GM12878 (cell line): ENCODE data around the gene TOX2. TPM values are rescaled to one million over a fixed set of nuclear protein-coding genes. Genes with fewer than 3 reads are reported as not detected.

ENCODE experiments used
- ATAC-seq: fragments of 200-7000 bp; cut with Tn5 transposase; 3 replicates; pipeline ENCODE4 v1.9.1; 2020; ENCODE audit warnings: mild to moderate bottlenecking, moderate library complexity
- BruUV-seq: library from RNA; stranded (reverse); fragments of 400-500 nt; replicated peaks from 2 replicates; lab custom pipeline; 2021; lab: Mats Ljungman, UMichigan
- CTCF ChIA-PET: fragments of 300-600 bp; sonication (Branson Sonifier 250); formaldehyde crosslinking; extraction: SDS; loops from one replicate; lab custom pipeline; 2021; ENCODE audit warnings: inconsistent platforms; lab: Yijun Ruan, JAX
- POLR2A ChIA-PET: fragments of 350-600 bp; formaldehyde crosslinking; extraction: SDS; loops from one replicate; lab custom pipeline; 2021; ENCODE audit warnings: inconsistent platforms; lab: Charles Lee
- RAD21 ChIA-PET: fragments of 300-600 bp; sonication (Branson Sonifier 250); formaldehyde crosslinking; loops from one replicate; lab custom pipeline; 2023; ENCODE audit warnings: antibody characterized with exemption; ENCODE audit not compliant: unreplicated experiment; lab: Charles Lee
- SMC1A ChIA-PET: fragments of 300-600 bp; sonication (Branson Sonifier 250); formaldehyde crosslinking; loops from one replicate; lab custom pipeline; 2023; ENCODE audit not compliant: unreplicated experiment, uncharacterized antibody; lab: Charles Lee
- DNase-seq: peaks from one replicate; pipeline ENCODE4 v3.0.0-alpha.2; 2011; ENCODE audit warnings: low read depth, low spot score
- FAIRE-seq: peaks from 3 replicates; lab custom pipeline; 2011; peaks lifted over from hg19 to GRCh38; lab: Jason Lieb, UNC
- H2AFZ ChIP-seq: 2 replicates; pipeline ENCODE4 v1.6.0; 2011; ENCODE audit warnings: low read depth, low read length, control low read depth; ENCODE audit not compliant: control insufficient read depth
- H3K27ac ChIP-seq: 2 replicates; pipeline ENCODE4 v1.5.1; 2011; ENCODE audit warnings: control low read depth; ENCODE audit not compliant: control insufficient read depth, insufficient read depth
- H3K27me3 ChIP-seq, 2 experiments: replicated peaks in 1 of 2; 2 replicates each; pipeline versions ENCODE4 v1.6.0 to v1.6.1; 2011; ENCODE audit warnings: low read length in 1 of 2; ENCODE audit not compliant: control insufficient read depth in 2 of 2, insufficient read depth in 2 of 2
- H3K36me3 ChIP-seq, 2 experiments: 2 replicates each; pipeline ENCODE4 v1.5.1; 2011; ENCODE audit warnings: low read length in 1 of 2; ENCODE audit not compliant: control insufficient read depth in 2 of 2, insufficient read depth in 2 of 2
- H3K4me1 ChIP-seq: 2 replicates; pipeline ENCODE4 v1.6.1; 2011; ENCODE audit warnings: mild to moderate bottlenecking, low read length, moderate library complexity, mixed read lengths; ENCODE audit not compliant: control insufficient read depth, insufficient read depth
- H3K4me2 ChIP-seq: 2 replicates; pipeline ENCODE4 v1.6.0; 2011; ENCODE audit warnings: control low read depth; ENCODE audit not compliant: control insufficient read depth, insufficient read depth
- H3K4me3 ChIP-seq: fragments of 200-600 bp; sonication (generic); 2 replicates; pipeline ENCODE4 v1.5.1; 2016
- H3K79me2 ChIP-seq: 2 replicates; pipeline ENCODE4 v1.6.0; 2011; ENCODE audit warnings: low read length; ENCODE audit not compliant: control insufficient read depth, insufficient read depth
- H3K9ac ChIP-seq: 2 replicates; pipeline ENCODE4 v1.8.0; 2011; ENCODE audit warnings: low read length, control low read depth, mixed read lengths; ENCODE audit not compliant: control insufficient read depth, insufficient read depth
- H3K9me3 ChIP-seq: replicated peaks from 3 replicates; pipeline ENCODE4 v1.5.1; 2011; ENCODE audit warnings: mild to moderate bottlenecking, low read length; ENCODE audit not compliant: control insufficient read depth, insufficient read depth
- H4K20me1 ChIP-seq: 2 replicates; pipeline ENCODE4 v1.6.0; 2011; ENCODE audit not compliant: control insufficient read depth, insufficient read depth
- BCL11A ChIP-seq: IDR thresholded peaks from 2 replicates; pipeline ENCODE4 v1.6.1; 2011; ENCODE audit warnings: low read depth, low read length
- CTCF ChIP-seq, 3 experiments: IDR thresholded peaks in 2 of 3; conservative IDR thresholded peaks in 1 of 3; 2 replicates each; pipeline ENCODE4 v1.5.1; 2011; ENCODE audit warnings: low read depth in 3 of 3, low read length in 3 of 3, mild to moderate bottlenecking in 3 of 3, control low read depth in 2 of 3, moderate library complexity in 2 of 3, inconsistent platforms in 1 of 3, mixed read lengths in 1 of 3; ENCODE audit not compliant: control insufficient read depth in 2 of 3, insufficient read depth in 1 of 3; ENCODE audit errors: extremely low read depth in 1 of 3
- E2F8 ChIP-seq: fragments of 450-650 bp; IDR thresholded peaks from 2 replicates; pipeline ENCODE4 v1.6.1; 2018; ENCODE audit warnings: mild to moderate bottlenecking, low read depth, moderate library complexity; ENCODE audit not compliant: partially characterized antibody
- EP300 ChIP-seq, 2 experiments: fragments of 150-350 bp in 1 of 2; IDR thresholded peaks; 2 replicates each; pipeline ENCODE4 v1.6.1; 2011 to 2012; ENCODE audit warnings: low read depth in 2 of 2, low read length in 2 of 2, borderline replicate concordance in 1 of 2, improper control_type of control experiment in 1 of 2, inconsistent platforms in 1 of 2; ENCODE audit not compliant: control insufficient read depth in 1 of 2
- FOXM1 ChIP-seq: IDR thresholded peaks from 2 replicates; pipeline ENCODE4 v1.6.1; 2012; ENCODE audit warnings: low read depth, mild to moderate bottlenecking, inconsistent platforms, low read length, moderate library complexity
- KLF5 ChIP-seq: fragments of 450-650 bp; IDR thresholded peaks from 2 replicates; pipeline ENCODE4 v1.6.1; 2014; ENCODE audit warnings: mild to moderate bottlenecking; ENCODE audit not compliant: partially characterized antibody
- PML ChIP-seq: IDR thresholded peaks from 2 replicates; pipeline ENCODE4 v1.6.1; 2012; ENCODE audit warnings: low read length, inconsistent platforms
- RFX5 ChIP-seq: IDR thresholded peaks from 2 replicates; pipeline ENCODE4 v1.6.1; 2011; ENCODE audit warnings: low read depth, low read length, improper control_type of control experiment
- TCF3 ChIP-seq: IDR thresholded peaks from 2 replicates; pipeline ENCODE4 v1.6.1; 2012; ENCODE audit warnings: low read depth, mild to moderate bottlenecking, low read length, borderline replicate concordance; ENCODE audit not compliant: insufficient read depth
- ZBTB33 ChIP-seq: fragments of 450-650 bp; IDR thresholded peaks from 2 replicates; pipeline ENCODE4 v1.6.1; 2017; ENCODE audit warnings: mild to moderate bottlenecking
- ZNF592 ChIP-seq: fragments of 450-650 bp; IDR thresholded peaks from 2 replicates; pipeline ENCODE4 v1.6.1; 2017; ENCODE audit warnings: mild to moderate bottlenecking, moderate library complexity
- WGBS: methylation state at CpG from one replicate; pipeline ENCODE4 v1.1.6; 2016; ENCODE audit warnings: low lambda C conversion rate; ENCODE audit not compliant: insufficient replicate concordance, insufficient coverage; ENCODE audit errors: missing lambda C conversion rate; 5-methylcytosine and 5-hydroxymethylcytosine counted together
- in situ Hi-C: fragments of 300-500 bp; cut with MboI; formaldehyde crosslinking; loops from 9 replicates; pipeline ENCODE4 v1.14.3; 2018; ENCODE audit warnings: mixed read lengths
- intact Hi-C: fragments of 100-400 bp; cut with micrococcal nuclease; formaldehyde crosslinking; loops from one replicate; pipeline ENCODE4 v1.14.2; 2022; ENCODE audit not compliant: unreplicated experiment
- polyA plus RNA-seq, 11 experiments: library from polyadenylated mRNA; depleted of rRNA in 4 of 11; unstranded in 6 of 11; stranded (reverse) in 5 of 11; fragments of >200 nt; fragmentation: Nextera tagmentation in 4 of 11; fragmentation: Illumina TruSeq in 1 of 11; extraction: Ambion mirVana in 4 of 11; extraction: Trizol in 1 of 11; gene quantifications; 1 replicate in 1 of 11; 2 replicates in 10 of 11; pipeline versions ENCODE4 v1.2.1 to v1.2.3, GENCODE V29; 2011 to 2016; ENCODE audit warnings: inconsistent platforms in 2 of 11, missing spikeins in 2 of 11, low read depth in 1 of 11
- total RNA-seq, 4 experiments: library from RNA; depleted of rRNA in 3 of 4; stranded (reverse); fragments of >200 nt in 3 of 4; fragmentation: Illumina TruSeq in 1 of 4; extraction: Trizol in 1 of 4; gene quantifications; 2 replicates each; pipeline versions ENCODE4 v1.2.1 to v1.2.3, GENCODE V29; 2013 to 2021

TOX2 gene
- total and polyA plus RNA-seq, 10 of the 15 experiments (the other 5 are each of a cell fraction or from before 2014, with no cell fraction given): 2.6 to 40.5 (median 7.9) TPM

- Histone ChIP-seq H3K27ac (no peak overlapping the region), H2AFZ (no peak overlapping the region), H3K4me3 (no peak overlapping the region), H3K4me1 (peaks cover 18% of the 10 kb centered on the region), H3K36me3 (no peaks in the 10 kb centered on the region; a peak in 1 of 4 replicates), H3K4me2 (no peak overlapping the region), H4K20me1 (no peaks in the 10 kb centered on the region), H3K9me3 (no peaks in the 10 kb centered on the region), H3K9ac (no peak overlapping the region), H3K79me2 (no peaks in the 10 kb centered on the region), H3K27me3 (no peaks in the 10 kb centered on the region)
- ChIA-PET RAD21 (no interaction called here), POLR2A (no interaction called here), CTCF (no interaction called here), SMC1A (no interaction called here)
- ATAC-seq (no peak), DNase-seq (no peak), FAIRE-seq (no peak)
- 85% methylated on average over 20 of the region's 20 CpGs for WGBS
- intact Hi-C loops: no loop called here
- in situ Hi-C loops: no loop called here
- BruUV-seq: no TSS peak
- no peak for TF ChIP-seq CTCF (IDR thresholded peaks at IDR 0.05 in 2 of 3, conservative IDR thresholded peaks at IDR 0.05 in 1 of 3; ENCODE audit: control insufficient read depth in 2 of 3, extremely low read depth in 1 of 3, insufficient read depth in 1 of 3, low read depth in 3 of 3, low read length in 3 of 3)
- no peak for TF ChIP-seq TCF3
- no peak for TF ChIP-seq E2F8
- no peak for TF ChIP-seq FOXM1
- no peak for TF ChIP-seq ZBTB33
- TF ChIP-seq EP300 (IDR thresholded peaks at IDR 0.05; ENCODE audit: borderline replicate concordance in 1 of 2, control insufficient read depth in 1 of 2, low read depth in 2 of 2, low read length in 2 of 2): no peak
- TF ChIP-seq KLF5: no peak
- TF ChIP-seq RFX5: no peak
- no peak for TF ChIP-seq BCL11A
- no peak for TF ChIP-seq ZNF592
- no peak for TF ChIP-seq PML
These were observed 151.0 kb downstream of the TOX2 start for GRCh38 chr20:44065401-44066340.
